Putamen (tissue), 1 donor: ENCODE measurements around the gene LCLAT1.

Experiments
- DNase-seq: peaks from one replicate; pipeline ENCODE4 v3.0.0-alpha.2; 2016; ENCODE audit warnings: low spot score

Gene LCLAT1

GRCh38 chr2:30514848-30515435, 67.9 kb downstream of the LCLAT1 start:
- no peak for DNase-seq

- DNase-seq: no peak
These were observed 69.1 kb downstream of the LCLAT1 start for GRCh38 chr2:30516166-30516565.

GRCh38 chr2:30519796-30520195, 72.8 kb downstream of the LCLAT1 start:
- no peak for DNase-seq

- no peak for DNase-seq
These were observed 75.4 kb downstream of the LCLAT1 start for GRCh38 chr2:30522421-30522820.

GRCh38 chr2:30527411-30527810, 80.4 kb downstream of the LCLAT1 start:
- DNase-seq: no peak

GRCh38 chr2:30527859-30528258, 80.8 kb downstream of the LCLAT1 start:
- no peak for DNase-seq

GRCh38 chr2:30530346-30530745, 83.3 kb downstream of the LCLAT1 start:
- no peak for DNase-seq

GRCh38 chr2:30541680-30542079, 94.6 kb downstream of the LCLAT1 start:
- DNase-seq: no peak

GRCh38 chr2:30545875-30546274, 98.8 kb downstream of the LCLAT1 start:
- DNase-seq: no peak

- no peak for DNase-seq
These were observed 101.3 kb downstream of the LCLAT1 start for GRCh38 chr2:30548386-30548785.

- DNase-seq: no peak
These were observed 102.0 kb downstream of the LCLAT1 start for GRCh38 chr2:30549096-30549495.

GRCh38 chr2:30559544-30560275, 112.7 kb downstream of the LCLAT1 start:
- no peak for DNase-seq

GRCh38 chr2:30561349-30561748, 114.3 kb downstream of the LCLAT1 start:
- DNase-seq: no peak

- no peak for DNase-seq
These were observed 118.9 kb downstream of the LCLAT1 start for GRCh38 chr2:30565851-30566358.

- no peak for DNase-seq
These were observed 119.6 kb downstream of the LCLAT1 start for GRCh38 chr2:30566631-30567030.

- no peak for DNase-seq
These were observed 120.3 kb downstream of the LCLAT1 start for GRCh38 chr2:30567317-30567716.

- no peak for DNase-seq
These were observed 122.9 kb downstream of the LCLAT1 start for GRCh38 chr2:30569946-30570345.

GRCh38 chr2:30577151-30577550, 130.1 kb downstream of the LCLAT1 start:
- DNase-seq: no peak

GRCh38 chr2:30580391-30580790, 133.3 kb downstream of the LCLAT1 start:
- no peak for DNase-seq

GRCh38 chr2:30582521-30582920, 135.5 kb downstream of the LCLAT1 start:
- no peak for DNase-seq

GRCh38 chr2:30583204-30583749, 136.2 kb downstream of the LCLAT1 start:
- no peak for DNase-seq

- DNase-seq: no peak
These were observed 137.1 kb downstream of the LCLAT1 start for GRCh38 chr2:30584116-30584515.

- DNase-seq: no peak
These were observed 141.9 kb downstream of the LCLAT1 start for GRCh38 chr2:30588994-30589393.
